Bone marrow (tissue), 2 donors: ENCODE measurements around the gene FERMT2.

ENCODE experiments used
- DNase-seq, 2 donors: peaks; one replicate each; lab custom pipeline; 2025; lab: John Stamatoyannopoulos, UW

The FERMT2 gene

GRCh38 chr14:52862632-52863333 is 88.1 kb downstream of the FERMT2 start:
- no peak for DNase-seq

- DNase-seq: no peak
Observed at GRCh38 chr14:52861403-52861802, 89.4 kb downstream of the FERMT2 start.

GRCh38 chr14:52860910-52861309 is 89.9 kb downstream of the FERMT2 start:
- no peak for DNase-seq

- no peak for DNase-seq
Observed at GRCh38 chr14:52860209-52860608, 90.6 kb downstream of the FERMT2 start.

GRCh38 chr14:52856139-52856538 is 94.7 kb downstream of the FERMT2 start:
- no peak for DNase-seq

GRCh38 chr14:52853522-52853854 is 97.4 kb downstream of the FERMT2 start:
- DNase-seq: no peak

GRCh38 chr14:52852810-52853521 is 97.9 kb downstream of the FERMT2 start:
- no peak for DNase-seq

GRCh38 chr14:52850451-52850909 is 100.4 kb downstream of the FERMT2 start:
- no peak for DNase-seq

GRCh38 chr14:52848626-52849025 is 102.2 kb downstream of the FERMT2 start:
- DNase-seq: no peak

- DNase-seq: no peak
Observed at GRCh38 chr14:52846591-52846990, 104.3 kb downstream of the FERMT2 start.

GRCh38 chr14:52845081-52845480 is 105.8 kb downstream of the FERMT2 start:
- no peak for DNase-seq

GRCh38 chr14:52844262-52845060 is 106.4 kb downstream of the FERMT2 start:
- DNase-seq: no peak

- no peak for DNase-seq
Observed at GRCh38 chr14:52840877-52841276, 110.0 kb downstream of the FERMT2 start.

GRCh38 chr14:52837451-52837850 is 113.4 kb downstream of the FERMT2 start:
- DNase-seq: no peak

GRCh38 chr14:52836063-52836462 is 114.8 kb downstream of the FERMT2 start:
- no peak for DNase-seq

- no peak for DNase-seq
Observed at GRCh38 chr14:52835122-52835903, 115.5 kb downstream of the FERMT2 start.

- DNase-seq: no peak
Observed at GRCh38 chr14:52834440-52834842, 116.4 kb downstream of the FERMT2 start.

- DNase-seq: no peak
Observed at GRCh38 chr14:52833891-52834290, 117.0 kb downstream of the FERMT2 start.

GRCh38 chr14:52829527-52830185 is 121.2 kb downstream of the FERMT2 start:
- no peak for DNase-seq

- DNase-seq: no peak
Observed at GRCh38 chr14:52827426-52827825, 123.4 kb downstream of the FERMT2 start.

- no peak for DNase-seq
Observed at GRCh38 chr14:52825085-52825484, 125.8 kb downstream of the FERMT2 start.
